Neuronal stem cell (in vitro differentiated cells): ENCODE results near the gene ZNF18.
"Not testable (repeated sequence)": the region's sequence is repeated elsewhere in the genome, so short reads cannot be mapped to it uniquely, and the experiment has no call there.

ENCODE experiments used
- DNase-seq: peaks from one replicate; pipeline ENCODE4 v3.0.0-alpha.2; 2013; ENCODE audit warnings: low spot score
- H2AFZ ChIP-seq: one replicate; pipeline ENCODE4 v1.6.1; 2013; ENCODE audit warnings: mild to moderate bottlenecking, low read length, inconsistent platforms
- H2AK5ac ChIP-seq: 2 replicates; pipeline ENCODE4 v1.6.1; 2013; ENCODE audit warnings: low read depth, mild to moderate bottlenecking, inconsistent platforms, low read length, moderate library complexity, mixed read lengths
- H2BK120ac ChIP-seq: 2 replicates; pipeline ENCODE4 v1.6.1; 2013; ENCODE audit warnings: low read depth, mild to moderate bottlenecking, inconsistent platforms, low read length, moderate library complexity, mixed read lengths
- H2BK12ac ChIP-seq: one replicate; pipeline ENCODE4 v1.6.1; 2013; ENCODE audit warnings: low read length, inconsistent platforms
- H2BK15ac ChIP-seq: 2 replicates; pipeline ENCODE4 v1.6.1; 2013; ENCODE audit warnings: mild to moderate bottlenecking, low read length, inconsistent platforms, mixed read lengths
- H2BK5ac ChIP-seq: one replicate; pipeline ENCODE4 v1.6.1; 2013; ENCODE audit warnings: inconsistent platforms, mild to moderate bottlenecking, low read length, moderate library complexity
- H3K14ac ChIP-seq: one replicate; pipeline ENCODE4 v1.6.1; 2013; ENCODE audit warnings: low read length, inconsistent platforms
- H3K18ac ChIP-seq: 2 replicates; pipeline ENCODE4 v1.6.1; 2013; ENCODE audit warnings: low read length, inconsistent platforms
- H3K23ac ChIP-seq: 2 replicates; pipeline ENCODE4 v1.6.1; 2013; ENCODE audit warnings: low read depth, mild to moderate bottlenecking, mixed read lengths, low read length, inconsistent platforms; ENCODE audit not compliant: poor library complexity
- H3K27ac ChIP-seq: replicated peaks from 3 replicates; pipeline ENCODE4 v1.5.1; 2013; ENCODE audit warnings: low read length, inconsistent platforms
- H3K27me3 ChIP-seq, 3 experiments: 2 replicates each; pipeline ENCODE4 v1.6.1; 2013; ENCODE audit warnings: low read length in 3 of 3, mild to moderate bottlenecking in 2 of 3, inconsistent platforms in 1 of 3, low read depth in 1 of 3, mixed read lengths in 1 of 3, moderate library complexity in 1 of 3; ENCODE audit not compliant: control insufficient read depth in 3 of 3, insufficient read depth in 3 of 3
- H3K36me3 ChIP-seq, 2 donors: replicated peaks in 1 of 2; 2 replicates each; pipeline ENCODE4 v1.6.1; 2013; ENCODE audit warnings: low read length in 2 of 2; ENCODE audit not compliant: control insufficient read depth in 2 of 2, insufficient read depth in 2 of 2
- H3K4ac ChIP-seq: 2 replicates; pipeline ENCODE4 v1.6.1; 2013; ENCODE audit warnings: inconsistent platforms, mild to moderate bottlenecking, low read length, moderate library complexity
- H3K4me1 ChIP-seq, 2 donors: 1 replicate in 1 of 2; 2 replicates in 1 of 2; pipeline ENCODE4 v1.6.1; 2013; ENCODE audit warnings: low read length in 2 of 2, low read depth in 1 of 2; ENCODE audit not compliant: control insufficient read depth in 2 of 2, insufficient read depth in 1 of 2
- H3K4me2 ChIP-seq: one replicate; pipeline ENCODE4 v1.6.1; 2013; ENCODE audit warnings: mild to moderate bottlenecking, low read length, inconsistent platforms; ENCODE audit not compliant: insufficient read depth, poor library complexity, severe bottlenecking
- H3K4me3 ChIP-seq, 2 donors: 2 replicates each; pipeline ENCODE4 v1.5.1; 2013; ENCODE audit warnings: low read length in 2 of 2, mild to moderate bottlenecking in 2 of 2, inconsistent platforms in 1 of 2, moderate library complexity in 1 of 2
- H3K79me1 ChIP-seq: one replicate; pipeline ENCODE4 v1.6.1; 2013; ENCODE audit warnings: low read depth, mild to moderate bottlenecking, inconsistent platforms, low read length, moderate library complexity
- H3K9ac ChIP-seq: one replicate; pipeline ENCODE4 v1.6.1; 2013; ENCODE audit warnings: mild to moderate bottlenecking, low read depth, low read length, inconsistent platforms; ENCODE audit not compliant: poor library complexity
- H3K9me3 ChIP-seq, 2 donors: replicated peaks in 1 of 2; 2 replicates each; pipeline versions ENCODE3 to v1.6.1; 2013; ENCODE audit warnings: low read length in 2 of 2, mild to moderate bottlenecking in 2 of 2, inconsistent platforms in 1 of 2, low read depth in 1 of 2, mixed read lengths in 1 of 2, moderate library complexity in 1 of 2; ENCODE audit not compliant: control insufficient read depth in 2 of 2, insufficient read depth in 1 of 2
- H4K8ac ChIP-seq: one replicate; pipeline ENCODE4 v1.6.1; 2013; ENCODE audit warnings: low read depth, mild to moderate bottlenecking, inconsistent platforms, low read length, moderate library complexity
- H4K91ac ChIP-seq: one replicate; pipeline ENCODE4 v1.6.1; 2013; ENCODE audit warnings: low read length, low read depth, mild to moderate bottlenecking, inconsistent platforms; ENCODE audit not compliant: poor library complexity
- WGBS, 2 donors: extraction: QIAGEN DNeasy Blood & Tissue Kit; methylation state at CpG; one replicate each; pipeline ENCODE4 v1.1.7; 2013; ENCODE audit warnings: missing lambda C conversion rate in 2 of 2, mixed read lengths in 1 of 2; ENCODE audit not compliant: insufficient read length in 2 of 2, insufficient replicate concordance in 1 of 2; ENCODE audit errors: extremely low coverage in 2 of 2; 5-methylcytosine and 5-hydroxymethylcytosine counted together

ZNF18 gene

DNA sequence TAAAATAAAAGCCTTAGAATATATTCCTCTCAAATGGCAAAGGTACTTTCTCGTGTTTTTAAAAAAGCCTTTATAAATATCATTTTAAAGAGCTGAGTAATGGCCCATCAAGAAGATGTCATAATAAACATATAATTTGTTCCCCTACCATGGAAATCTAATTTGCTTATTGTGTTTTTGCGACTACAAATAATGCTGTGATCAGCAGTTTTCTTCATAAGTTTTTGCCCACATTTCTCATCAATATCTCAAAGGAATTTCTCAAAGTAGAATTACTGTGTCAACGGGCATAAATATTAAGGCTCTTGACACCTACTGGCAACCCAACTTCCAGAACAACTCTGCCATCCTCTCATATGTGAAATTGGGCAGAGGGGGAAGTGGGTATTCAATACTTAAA, 17.5 kb downstream of the ZNF18 start:
- Histone ChIP-seq H2AFZ (no peak overlapping the region), H4K91ac (no peak overlapping the region), H3K4ac (no peak overlapping the region), H2AK5ac (no peak overlapping the region), H2BK120ac (no peak overlapping the region), H3K23ac (no peak overlapping the region), H3K9me3 (peaks cover 0 to 4% of the 10 kb centered on the region in 2 donors), H3K4me2 (no peak overlapping the region), H2BK12ac (no peak overlapping the region), H3K4me3 (no peak overlapping the region), H3K36me3 (peaks cover 5 to 56% of the 10 kb centered on the region in 2 donors), H3K4me1 (no peaks in the 10 kb centered on the region), H2BK5ac (no peak overlapping the region), H3K79me1 (no peaks in the 10 kb centered on the region), H3K27ac (no peak overlapping the region), H3K18ac (no peak overlapping the region), H3K27me3 (no peaks in the 10 kb centered on the region), H4K8ac (no peak overlapping the region), H3K9ac (no peak overlapping the region), H3K14ac (no peak overlapping the region), H2BK15ac (no peak overlapping the region)
- WGBS, 2 donors: no CpG with 5 or more reads among the region's 3 CpGs
- no peak for DNase-seq

DNA sequence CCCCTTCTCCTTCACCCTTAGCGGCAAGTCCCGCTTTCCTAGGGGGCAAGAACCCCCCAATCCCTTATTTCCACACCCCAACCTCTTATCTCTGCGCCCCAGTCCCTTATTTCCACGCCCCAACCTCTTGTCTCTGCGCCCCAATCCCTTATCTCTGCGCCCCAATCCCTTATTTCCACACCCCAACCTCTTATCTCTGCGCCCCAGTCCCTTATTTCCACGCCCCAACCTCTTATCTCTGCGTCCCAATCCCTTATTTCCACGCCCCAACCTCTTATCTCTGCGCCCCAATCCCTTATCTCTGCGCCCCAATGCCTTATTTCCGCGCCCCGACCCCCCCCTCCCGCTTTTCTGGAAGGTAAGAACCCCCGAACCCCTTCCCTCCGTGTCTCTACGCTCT, 24.5 kb downstream of the ZNF18 start:
- H3K27me3 ChIP-seq, H2BK15ac ChIP-seq, H3K14ac ChIP-seq: not testable (repeated sequence)

DNA sequence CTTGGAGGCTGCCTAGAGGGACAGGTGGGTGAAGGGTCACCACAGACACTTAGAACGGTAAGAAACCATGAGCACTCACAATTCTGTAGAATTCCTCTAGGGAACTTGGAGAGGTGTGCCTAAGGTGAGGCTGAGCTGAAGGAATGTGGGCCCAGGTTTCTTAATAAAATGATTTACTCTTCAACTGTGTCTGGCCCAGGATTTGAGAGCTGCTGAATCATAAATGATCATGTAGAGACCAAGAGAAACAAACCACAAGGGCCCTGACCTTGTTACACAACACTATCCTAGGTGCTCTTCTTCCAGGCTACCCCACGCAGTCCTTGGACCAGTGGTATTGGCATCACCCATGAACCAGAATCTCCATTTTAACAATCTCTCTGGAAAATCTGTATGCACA, 27.7 kb downstream of the ZNF18 start:
- Histone ChIP-seq H3K36me3 (no peaks in the 10 kb centered on the region), H2AFZ (no peak overlapping the region), H2BK12ac (no peak overlapping the region), H2AK5ac (no peak overlapping the region), H3K9ac (no peak overlapping the region), H4K91ac (no peak overlapping the region), H2BK120ac (no peak overlapping the region), H3K14ac (no peak overlapping the region), H3K27me3 (no peaks in the 10 kb centered on the region), H3K4me1 (no peaks in the 10 kb centered on the region), H4K8ac (no peak overlapping the region), H3K4me2 (no peak overlapping the region), H3K4ac (no peak overlapping the region), H3K4me3 (no peak overlapping the region), H3K23ac (no peak overlapping the region), H3K18ac (no peak overlapping the region), H3K79me1 (no peaks in the 10 kb centered on the region), H2BK15ac (no peak overlapping the region), H3K9me3 (peaks cover 2 to 5% of the 10 kb centered on the region in 2 donors), H2BK5ac (no peak overlapping the region), H3K27ac (no peak overlapping the region)
- no CpG with 5 or more reads among the region's 2 CpGs for WGBS, 2 donors
- no peak for DNase-seq

More for the DNA sequence above, 24.5 kb downstream of the ZNF18 start:
- H3K79me1 ChIP-seq, H2BK5ac ChIP-seq, DNase-seq, H3K9me3 ChIP-seq, H3K4ac ChIP-seq, H4K91ac ChIP-seq, H3K23ac ChIP-seq, H2AK5ac ChIP-seq, H3K27ac ChIP-seq, H3K18ac ChIP-seq, H2BK12ac ChIP-seq, H3K4me2 ChIP-seq, H2AFZ ChIP-seq, H4K8ac ChIP-seq, H3K4me1 ChIP-seq, H2BK120ac ChIP-seq, H3K9ac ChIP-seq, H3K4me3 ChIP-seq: not testable (repeated sequence)
- WGBS, 2 donors: no CpG with 5 or more reads among the region's 19 CpGs
- peaks cover 4 to 10% of the 10 kb centered on the region in 2 donors for H3K36me3 ChIP-seq

DNA sequence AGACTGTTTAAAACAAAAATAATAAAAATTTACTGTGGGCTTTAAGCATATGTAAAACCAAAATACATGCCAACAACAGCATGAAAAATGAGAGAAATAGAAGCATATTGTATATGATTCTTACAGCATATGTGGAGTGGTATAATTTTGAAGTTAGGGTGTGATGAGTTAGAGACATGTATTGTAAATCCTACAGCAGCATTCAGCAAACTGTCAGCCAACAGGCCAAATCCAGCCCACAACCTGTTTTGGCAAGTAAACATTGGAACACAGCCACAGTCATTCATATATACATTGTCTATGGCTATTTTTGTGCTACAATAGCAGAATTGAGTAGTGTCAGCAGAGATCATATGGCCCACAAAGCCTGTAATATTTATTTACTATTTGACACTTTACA, 42.3 kb downstream of the ZNF18 start:
- no peak overlapping the region for H4K91ac ChIP-seq
- H2AK5ac ChIP-seq: no peak overlapping the region
- no peak overlapping the region for H3K14ac ChIP-seq
- H3K4me2 ChIP-seq: no peak overlapping the region
- H3K9ac ChIP-seq: no peak overlapping the region
- H3K23ac ChIP-seq: no peak overlapping the region
- no peaks in the 10 kb centered on the region for H3K79me1 ChIP-seq
- H2AFZ ChIP-seq: no peak overlapping the region
- no peak overlapping the region for H3K27ac ChIP-seq
- no peak overlapping the region for H2BK12ac ChIP-seq
- H3K36me3 ChIP-seq: peaks cover 0 to 2% of the 10 kb centered on the region in 2 donors
- no peak overlapping the region for H3K4ac ChIP-seq
- H3K4me1 ChIP-seq: no peaks in the 10 kb centered on the region
- H2BK15ac ChIP-seq: no peak overlapping the region
- H4K8ac ChIP-seq: no peak overlapping the region
- no peak overlapping the region for H3K18ac ChIP-seq
- no peak overlapping the region for H2BK120ac ChIP-seq
- no peak overlapping the region for H2BK5ac ChIP-seq
- no peaks in the 10 kb centered on the region for H3K27me3 ChIP-seq
- peaks cover 2 to 3% of the 10 kb centered on the region in 2 donors for H3K9me3 ChIP-seq
- DNase-seq: no peak
- no peak overlapping the region for H3K4me3 ChIP-seq
